Measurements from ENCODE around the gene DNAJC24.
"Not testable (repeated sequence)": the region's sequence is repeated elsewhere in the genome, so short reads cannot be mapped to it uniquely, and the experiment has no call there.

Gene DNAJC24, protein sequence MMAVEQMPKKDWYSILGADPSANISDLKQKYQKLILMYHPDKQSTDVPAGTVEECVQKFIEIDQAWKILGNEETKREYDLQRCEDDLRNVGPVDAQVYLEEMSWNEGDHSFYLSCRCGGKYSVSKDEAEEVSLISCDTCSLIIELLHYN

DNA sequence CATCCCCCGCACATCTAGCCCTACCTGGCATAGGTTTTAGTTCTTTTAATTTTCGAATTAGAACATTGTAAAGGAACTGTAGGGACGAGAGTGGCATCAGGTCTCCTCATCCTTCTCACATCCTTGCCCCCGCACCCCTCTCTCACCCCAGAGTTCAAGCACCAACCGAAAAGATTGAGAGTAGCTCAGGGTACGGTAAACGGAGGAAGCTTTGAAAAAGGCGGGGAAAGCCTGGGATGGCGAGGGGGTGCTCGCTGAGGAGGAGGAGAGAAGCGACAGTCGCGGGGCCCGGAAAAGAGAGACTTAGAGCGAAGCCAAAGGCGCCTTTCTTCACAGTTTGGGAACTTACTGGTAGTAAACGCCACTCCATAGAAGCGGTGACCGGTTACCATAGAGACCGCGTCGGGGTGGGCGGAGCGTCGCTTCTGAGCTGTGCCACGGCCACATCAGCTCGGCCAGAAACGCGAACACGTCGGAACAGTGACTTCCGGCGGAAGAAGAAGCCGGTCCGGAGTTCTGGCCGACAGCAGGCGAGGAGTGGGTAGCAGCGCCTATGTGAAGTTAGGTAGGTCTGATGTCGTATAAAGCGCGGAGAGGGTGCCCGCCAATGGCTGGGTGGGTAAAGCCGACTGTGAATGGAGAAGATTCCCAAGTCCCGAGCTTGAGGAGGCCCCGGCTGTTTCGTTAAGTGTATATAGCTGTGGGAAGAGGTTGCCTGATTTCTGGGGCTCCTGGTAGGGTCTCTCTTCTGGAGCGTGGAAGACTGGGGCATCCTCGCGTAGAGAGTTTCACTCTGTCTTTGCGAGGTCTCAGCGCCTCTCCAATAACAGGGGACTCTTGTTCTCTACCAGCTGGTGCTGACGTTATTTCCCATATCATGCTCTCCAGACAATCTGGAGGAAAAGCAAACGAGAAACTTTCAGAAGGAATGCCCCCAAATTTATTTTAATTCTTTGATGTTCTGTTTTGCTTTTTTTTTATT lies at the start of gene DNAJC24, which contains the start of gene DCDC1:
DNAJC24 (plus strand) TSS at position 513 of the 982 bp plus-strand sequence. CDS start 889 bp downstream, outside the sequence.
DCDC1 (minus strand) TSS at position 392 of the 982 bp plus-strand sequence. CDS start 41,459 bp downstream, outside the sequence.
- DNase-seq: peak; percentile 93 to 99

DNA sequence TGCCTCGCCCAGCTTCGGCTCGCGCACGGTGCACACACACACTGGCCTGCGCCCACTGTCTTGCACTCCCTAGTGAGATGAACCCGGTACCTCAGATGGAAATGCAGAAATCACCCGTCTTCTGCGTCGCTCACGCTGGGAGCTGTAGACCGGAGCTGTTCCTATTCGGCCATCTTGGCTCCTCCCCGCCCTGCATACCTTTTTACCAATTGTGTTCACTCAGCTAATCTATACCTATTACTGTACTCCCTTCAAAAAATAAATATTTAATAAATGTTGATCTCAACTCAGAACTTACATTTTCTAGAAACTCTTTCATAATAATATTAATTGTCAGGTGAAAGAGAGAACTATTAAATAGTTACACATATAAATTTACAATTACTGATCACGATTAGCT lies 48.2 kb upstream of the DNAJC24 start:
- DNase-seq: not testable (repeated sequence)

DNA sequence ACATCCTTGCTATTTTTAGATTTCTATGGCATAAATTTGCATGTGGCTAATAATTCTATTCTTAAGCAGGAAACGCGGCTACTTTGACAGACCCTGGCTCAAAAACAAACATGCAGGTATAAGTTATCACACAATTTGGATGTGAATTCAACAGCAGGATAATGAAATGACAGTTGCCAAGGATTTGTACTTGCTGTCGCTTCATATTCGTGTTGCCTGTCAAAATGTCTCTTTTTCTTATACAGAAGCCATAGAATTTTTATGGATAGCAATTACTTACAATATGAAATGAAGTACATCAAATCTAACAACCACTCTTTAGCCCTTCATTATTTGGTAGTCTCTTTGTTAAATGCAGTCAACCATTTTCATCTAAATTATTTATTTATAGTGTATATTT lies 46.5 kb upstream of the DNAJC24 start:
- DNase-seq: no peak

DNA sequence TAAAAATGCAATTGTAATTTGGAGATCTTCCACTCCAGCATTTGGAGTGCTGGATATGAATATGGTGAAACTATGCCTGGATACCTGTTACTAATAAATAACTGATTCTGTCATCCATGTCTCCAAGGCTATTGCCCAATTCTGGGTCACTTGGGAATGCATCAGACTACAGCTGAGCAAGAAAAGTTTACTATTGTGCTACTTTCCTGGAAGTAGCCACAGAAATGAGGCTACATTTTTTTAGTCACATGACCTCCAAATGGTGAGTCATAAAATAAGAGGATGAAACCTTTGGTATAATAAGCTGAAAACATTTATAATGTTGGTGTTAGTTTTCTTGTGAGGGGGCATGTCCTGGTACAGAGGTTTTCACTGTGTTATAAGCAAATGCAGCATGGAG lies 44.5 kb upstream of the DNAJC24 start:
- DNase-seq: no peak

DNA sequence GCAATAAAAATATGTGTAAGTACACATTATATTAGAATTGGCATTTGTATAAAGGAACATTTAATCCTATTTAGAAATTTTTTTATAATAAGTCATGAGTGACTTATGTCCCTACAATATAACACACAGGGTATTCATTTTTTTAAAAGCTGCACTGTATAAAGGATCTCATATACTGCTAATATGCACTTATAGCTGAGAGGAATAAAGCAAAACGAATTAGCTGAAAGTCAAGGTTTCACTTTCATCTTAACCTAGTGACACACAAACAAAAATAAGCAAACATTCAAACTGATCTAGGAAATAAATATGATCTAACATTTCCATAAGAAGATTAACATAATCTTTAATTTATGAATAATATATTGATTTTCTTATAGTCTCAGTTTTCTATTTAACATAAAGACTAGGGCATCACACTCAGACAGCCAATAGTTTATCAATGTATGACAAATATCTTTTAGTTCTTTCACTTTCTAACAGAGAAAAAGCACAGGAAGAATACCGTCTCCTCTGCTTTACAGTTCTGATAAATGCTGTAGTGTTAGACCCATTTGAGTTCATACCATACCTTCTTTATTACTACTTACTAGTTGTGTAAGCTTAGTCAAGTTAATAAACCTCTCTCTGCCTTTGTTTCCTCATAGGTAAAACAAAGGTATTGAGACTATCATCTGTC lies 43.1 kb upstream of the DNAJC24 start:
- no peak for DNase-seq

DNA sequence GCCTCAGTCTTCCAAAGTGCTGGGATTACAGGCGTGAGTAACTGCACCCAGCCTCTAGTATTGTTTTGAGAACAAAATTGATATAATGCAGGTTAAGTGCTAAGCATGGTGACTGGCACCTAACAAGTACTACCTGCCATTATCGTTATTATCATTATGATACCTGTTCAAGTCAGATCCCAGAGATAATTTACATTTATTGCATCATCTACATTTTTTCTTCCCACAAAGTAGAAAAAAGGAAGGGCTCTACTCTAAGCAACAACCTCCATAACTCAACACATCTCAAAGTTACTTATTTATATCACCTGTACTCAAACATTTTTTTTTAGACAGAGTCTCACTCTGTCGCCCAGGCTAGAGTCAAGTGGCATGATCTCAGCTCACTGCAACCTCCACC lies 42.2 kb upstream of the DNAJC24 start:
- DNase-seq: no peak

DNA sequence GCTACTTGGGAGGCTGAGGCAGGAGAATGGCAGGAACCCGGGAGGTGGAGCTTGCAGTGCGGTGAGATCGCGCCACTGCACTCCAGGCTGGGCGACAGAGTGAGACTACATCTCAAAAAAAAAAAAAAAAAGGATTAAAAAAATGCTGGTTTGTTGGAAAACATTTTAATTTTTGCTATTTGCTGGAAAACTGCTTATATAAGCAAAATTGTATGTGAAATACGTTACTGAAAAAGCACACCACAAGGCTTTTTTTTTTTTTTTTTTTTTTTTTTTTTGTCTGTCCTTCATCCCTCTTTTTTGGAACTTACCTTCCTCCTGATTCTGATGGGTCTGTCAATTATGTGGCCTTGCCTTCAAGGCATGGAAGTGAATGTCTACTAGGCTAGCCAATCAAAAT lies 41.0 kb upstream of the DNAJC24 start:
- no peak for DNase-seq

DNA sequence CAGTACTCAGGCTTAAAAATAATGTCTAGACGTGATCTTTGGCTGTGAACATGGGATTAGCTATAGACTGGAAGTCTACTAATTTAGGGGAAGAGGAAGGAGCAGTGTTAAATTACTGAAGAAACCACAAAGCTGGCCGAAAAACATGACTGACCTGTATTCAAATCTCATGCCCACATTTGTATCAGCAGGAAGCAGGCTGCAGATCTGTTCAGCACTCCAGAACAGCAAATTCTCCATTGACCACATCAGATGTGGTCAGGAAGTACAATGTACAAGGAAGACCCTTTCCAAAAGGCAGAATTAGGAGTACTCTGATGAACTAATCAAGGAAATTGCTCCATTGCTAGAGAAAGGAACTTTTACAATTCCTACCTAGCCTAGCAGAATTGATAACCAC lies 31.9 kb upstream of the DNAJC24 start:
- no peak for DNase-seq

DNA sequence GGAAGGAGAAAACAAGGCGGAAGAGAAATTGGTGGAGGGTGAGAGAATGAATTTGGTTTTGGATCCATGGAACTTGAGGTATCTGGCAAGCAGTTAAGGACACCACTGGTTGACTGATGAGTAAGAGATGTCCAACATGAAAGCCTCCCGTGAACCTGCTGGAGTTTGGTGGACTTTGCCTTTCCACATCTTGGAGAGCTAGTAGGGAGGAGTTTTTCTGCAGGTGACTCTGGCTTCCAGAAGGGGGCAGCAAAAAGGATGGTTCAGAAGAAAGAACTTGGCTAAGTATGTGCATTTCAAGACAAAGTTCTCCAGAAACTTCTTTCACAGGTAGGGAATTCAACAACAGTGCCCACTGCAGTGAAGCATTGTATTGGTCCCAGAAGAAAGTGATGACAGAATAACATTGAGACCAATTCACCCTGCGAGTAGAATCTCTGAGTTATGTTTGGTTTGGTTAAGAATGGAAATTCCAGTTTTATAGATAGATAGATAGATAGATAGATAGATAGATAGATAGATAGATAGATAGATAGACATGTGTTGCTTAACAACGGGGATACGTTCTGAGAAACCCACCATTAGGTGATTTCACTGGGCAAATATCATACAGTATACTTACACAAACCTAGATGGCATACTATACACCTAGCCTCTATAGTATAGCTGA lies 28.6 kb upstream of the DNAJC24 start:
- peak in 1 of 2 donors; percentile 24 for DNase-seq

DNA sequence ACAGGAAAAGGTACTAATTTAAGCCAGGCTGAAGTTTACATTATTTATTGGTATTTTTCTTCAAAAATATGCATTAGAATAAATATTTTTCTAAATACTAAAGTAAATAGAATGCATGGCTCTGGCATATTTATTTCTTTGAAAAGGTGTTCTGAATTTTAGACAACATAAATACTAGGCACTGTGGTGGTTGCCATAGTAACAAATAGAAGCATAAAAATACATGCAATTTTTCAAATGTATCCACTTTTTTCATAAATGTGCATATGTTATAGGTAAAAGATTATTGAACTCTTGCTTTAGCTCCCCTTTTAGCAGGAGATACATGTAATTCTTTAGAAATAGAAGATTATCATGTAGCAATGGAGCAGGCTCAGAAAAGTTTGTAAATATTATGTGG lies 18.5 kb upstream of the DNAJC24 start:
- no peak for DNase-seq

DNA sequence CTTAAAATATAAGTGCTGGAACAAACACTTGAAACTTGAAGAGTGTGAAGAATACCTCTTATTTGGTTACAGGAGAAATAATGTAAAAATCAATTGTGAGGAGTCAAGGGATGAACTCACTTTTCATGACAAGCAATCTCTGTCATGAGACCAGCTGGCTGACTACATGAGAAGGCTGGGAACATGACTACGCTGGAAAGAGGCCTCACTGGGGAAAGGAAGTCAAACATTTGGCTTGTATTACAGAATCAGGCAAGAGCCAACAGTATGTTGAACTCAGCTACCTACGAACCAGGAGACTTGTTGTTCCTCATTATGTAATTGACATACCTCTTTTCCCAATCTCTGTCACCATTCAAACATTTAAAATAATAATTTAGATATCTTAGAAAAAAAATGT lies 14.5 kb upstream of the DNAJC24 start:
- DNase-seq: no peak

DNA sequence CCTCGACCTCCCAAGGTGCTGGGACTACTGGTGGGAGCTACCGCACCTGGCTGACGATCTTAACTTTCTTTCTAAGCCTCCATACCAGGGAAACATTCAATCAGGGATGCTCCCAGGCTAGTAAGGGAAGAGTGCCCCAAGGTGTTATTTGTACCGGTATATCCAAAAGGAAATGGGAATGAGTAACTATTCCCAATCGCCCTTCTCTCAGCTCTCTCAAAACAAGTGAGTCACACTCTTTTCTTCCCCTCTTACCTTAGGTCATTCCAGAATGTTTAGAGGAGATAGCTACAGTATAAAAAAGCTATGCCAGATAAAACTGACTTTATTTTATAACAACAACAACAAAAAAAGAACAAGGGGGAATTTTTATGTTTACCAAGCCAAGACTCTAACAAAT lies 13.8 kb upstream of the DNAJC24 start:
- DNase-seq: no peak

DNA sequence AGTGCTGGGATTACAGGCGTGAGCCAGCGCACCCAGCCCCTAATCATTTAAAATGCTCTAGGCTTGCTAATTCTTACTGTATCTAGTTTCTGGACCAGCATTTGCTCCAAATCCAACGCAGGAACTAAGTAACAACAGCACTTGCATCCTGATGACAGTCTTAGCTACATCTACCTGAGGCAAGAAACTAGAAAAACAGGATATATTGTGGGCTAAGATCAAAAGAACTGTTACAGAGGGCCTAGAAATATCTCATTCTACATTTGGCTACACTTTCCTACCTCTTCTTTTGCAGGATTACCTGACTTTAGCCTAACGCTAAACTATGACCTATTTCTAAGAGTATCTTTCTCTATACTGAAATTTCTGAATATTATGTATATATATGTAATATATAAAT lies 7.9 kb upstream of the DNAJC24 start:
- DNase-seq: no peak

DNA sequence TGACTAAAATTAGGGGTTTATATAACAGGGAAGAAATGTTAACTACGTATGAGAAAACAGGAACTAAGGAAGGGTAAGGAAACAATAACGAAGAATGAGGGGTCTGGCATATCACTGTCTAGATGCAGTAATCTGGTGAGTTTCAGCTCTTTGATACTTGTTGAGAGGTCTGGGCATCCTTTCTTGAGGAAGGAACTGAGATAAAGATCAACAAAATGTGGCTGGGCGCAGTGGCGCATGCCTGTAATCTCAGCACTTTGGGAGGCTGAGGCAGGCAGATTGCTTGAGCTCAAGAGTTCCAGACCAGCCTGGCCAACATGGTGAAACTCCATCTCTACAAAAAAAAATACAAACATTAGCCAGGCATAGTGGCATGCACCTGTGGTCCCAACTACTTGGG lies 2.9 kb upstream of the DNAJC24 start:
- no peak for DNase-seq

DNA sequence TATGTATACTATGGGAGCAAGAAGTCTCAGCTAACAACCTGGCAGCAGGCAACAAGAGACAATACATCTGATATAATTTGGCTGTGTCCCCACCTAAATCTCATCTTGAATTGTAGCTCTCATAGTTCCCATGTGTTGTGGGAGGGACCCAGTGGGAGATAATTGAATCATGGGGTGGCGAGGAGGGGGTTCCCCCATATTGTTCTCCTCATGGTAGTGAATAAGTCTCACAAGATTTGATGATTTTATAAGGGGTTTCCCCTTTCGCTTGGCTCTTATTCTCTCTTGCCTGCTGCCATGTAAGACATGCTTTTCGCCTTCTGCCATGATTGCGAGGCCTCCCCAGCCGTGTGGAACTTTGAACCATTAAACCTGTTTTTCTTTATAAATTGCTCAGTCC lies 6.2 kb downstream of the DNAJC24 start:
- no peak for DNase-seq

DNA sequence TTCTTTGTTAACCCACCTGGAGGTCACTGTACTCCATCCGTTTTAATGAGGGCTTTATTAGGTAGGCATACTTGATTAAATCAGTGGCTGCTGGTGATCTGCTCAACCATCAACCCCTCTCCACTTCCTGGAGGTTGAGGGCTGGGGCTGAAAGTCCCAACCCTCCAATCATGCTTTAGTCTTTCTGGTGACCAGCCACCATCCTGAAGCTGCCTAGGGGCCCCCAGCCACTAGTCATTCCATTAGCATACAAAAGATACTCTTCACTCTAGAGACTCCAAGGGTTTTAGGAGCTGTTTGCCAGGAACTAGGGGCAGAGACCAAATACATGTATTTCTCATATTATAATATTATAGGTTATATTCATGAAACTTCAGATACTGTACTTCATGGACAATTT lies 13.5 kb downstream of the DNAJC24 start:
- DNase-seq: no peak

DNA sequence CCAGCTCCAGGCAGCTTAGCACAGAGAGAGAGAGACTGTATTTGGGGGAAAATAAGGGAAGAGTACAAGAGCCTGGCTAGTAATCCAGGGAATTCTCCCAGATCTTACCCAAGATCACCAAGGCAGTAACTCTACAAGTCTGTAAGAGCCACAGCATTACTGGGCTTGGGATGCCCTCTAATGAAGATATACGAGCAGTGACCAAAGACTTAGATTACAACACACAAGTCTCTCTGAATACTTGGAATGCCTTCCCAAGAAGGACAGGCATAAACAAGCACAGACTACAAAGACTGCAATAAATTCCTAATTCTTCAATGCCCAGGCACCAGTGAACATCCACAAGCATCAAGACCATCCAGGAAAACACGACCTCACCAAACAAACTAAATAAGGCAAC lies 17.7 kb downstream of the DNAJC24 start:
- DNase-seq: no peak

DNA sequence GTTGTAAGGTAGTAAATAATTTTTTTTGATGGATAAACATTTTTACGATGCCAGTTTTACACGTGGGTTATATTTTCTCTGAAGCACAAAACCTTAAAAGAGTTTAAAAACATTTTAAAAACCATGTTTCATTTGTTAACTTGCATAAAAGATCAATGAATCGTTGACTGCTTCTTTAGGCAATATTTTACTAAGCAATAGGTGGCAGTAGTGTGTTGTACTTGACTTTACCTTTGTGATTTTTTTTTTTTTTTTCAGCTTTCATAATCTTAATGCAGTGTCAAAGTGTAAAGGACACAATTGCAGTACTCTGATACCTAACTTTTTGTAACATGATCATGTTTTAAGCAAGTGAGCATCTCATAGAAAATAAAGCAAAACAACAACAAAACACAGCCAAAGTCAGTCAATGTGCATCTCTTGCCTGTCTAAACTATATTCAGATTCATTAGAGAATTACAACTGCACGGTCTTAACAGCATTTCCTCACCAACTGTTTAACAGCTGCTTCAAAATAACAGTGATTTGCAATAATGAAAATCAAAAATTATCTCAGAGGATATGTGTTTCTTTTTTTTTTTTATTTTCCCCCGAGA lies 27.7 kb downstream of the DNAJC24 start:
- DNase-seq: peak; percentile 9 to 30

DNA sequence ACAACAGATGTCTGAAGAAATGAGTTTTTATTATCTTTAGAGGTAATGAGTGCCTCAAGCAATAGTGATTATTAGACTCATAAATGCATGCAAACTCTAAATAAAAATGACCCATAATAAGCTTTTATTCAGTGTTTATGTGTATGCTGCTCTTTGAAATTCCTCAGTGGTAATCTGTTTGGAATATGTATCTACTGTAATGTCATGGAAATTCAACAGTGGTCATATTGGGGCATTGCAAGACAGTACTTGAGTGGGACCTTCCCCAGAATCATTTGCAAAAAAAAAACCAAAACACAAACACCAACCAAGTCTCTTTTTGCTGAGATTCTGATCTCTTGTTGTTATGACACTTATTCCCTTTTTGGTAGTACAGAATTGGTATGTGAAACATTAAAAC lies 35.0 kb downstream of the DNAJC24 start:
- DNase-seq: no peak

DNA sequence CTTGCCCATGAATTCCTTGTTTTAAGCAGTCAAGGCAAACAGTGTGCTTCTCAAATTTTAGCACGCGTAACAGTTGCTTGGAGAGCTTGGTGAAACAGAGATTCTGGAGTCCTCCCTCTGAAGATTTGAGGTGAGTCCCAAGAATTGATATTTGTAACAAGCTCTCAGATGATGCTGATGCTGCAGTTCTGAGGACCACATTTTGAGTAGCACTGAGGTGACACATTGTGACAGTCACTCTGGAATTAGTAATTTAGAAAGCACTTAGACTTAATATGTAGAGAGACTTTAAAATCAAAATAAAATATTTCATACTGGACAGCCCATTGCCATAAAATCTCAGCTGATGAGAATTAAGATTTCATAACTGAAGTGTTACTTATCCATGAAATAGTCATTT lies 38.5 kb downstream of the DNAJC24 start:
- no peak for DNase-seq

DNA sequence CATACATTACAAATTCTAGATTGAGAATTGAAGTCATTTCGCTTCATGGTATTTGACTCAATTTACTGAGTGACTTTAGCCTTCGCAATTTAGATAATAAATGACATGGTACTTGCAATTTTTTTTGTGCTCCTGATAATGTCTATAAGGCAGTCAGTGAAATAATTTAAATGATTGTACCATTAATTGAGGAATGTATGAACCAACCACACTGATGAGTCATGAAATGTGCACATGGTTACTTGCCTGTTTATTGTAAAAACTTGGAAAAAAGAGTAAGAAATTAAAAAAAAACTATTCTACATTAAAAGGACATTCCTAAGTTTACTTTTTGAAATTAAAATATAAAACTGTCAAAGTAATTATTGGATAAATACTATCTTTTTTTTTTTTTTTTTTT lies 43.3 kb downstream of the DNAJC24 start:
- no peak for DNase-seq

DNA sequence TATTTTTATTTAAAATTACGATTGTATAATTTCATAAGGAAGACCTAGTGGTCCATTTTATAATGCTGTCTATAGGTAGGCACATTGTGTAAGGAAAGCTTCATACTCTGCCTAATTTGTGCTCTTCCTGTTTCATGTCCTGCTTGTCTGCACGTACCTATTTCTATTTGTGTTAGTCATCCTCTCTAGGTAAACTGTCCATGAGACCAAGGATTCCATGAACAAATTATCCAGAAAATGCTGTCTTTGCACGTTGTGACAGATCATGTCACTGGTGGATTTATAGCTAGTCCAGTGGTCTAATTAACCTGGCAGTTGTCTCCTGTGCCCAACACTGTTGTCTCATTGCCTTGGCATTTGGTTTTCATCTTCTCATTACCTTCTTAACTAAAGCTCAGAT lies 44.7 kb downstream of the DNAJC24 start:
- DNase-seq: no peak

DNA sequence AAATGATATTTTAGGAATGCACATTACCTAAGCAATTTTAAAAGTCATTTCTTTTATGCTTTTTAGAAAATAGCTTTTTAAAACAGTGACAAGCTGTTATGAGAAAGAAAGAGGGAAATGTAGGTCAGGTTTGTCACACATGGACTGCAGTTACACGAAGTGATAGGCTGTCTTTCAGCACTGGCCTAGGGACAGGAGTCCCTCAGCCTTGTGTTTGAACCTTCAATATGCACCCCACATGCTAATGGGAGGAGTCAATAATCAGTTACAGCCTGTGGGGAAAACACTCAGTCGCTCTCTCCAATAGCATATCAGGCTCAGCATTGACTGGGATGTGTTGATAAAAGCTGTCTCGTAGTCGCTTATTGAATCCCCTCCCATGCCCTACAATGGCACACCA lies 45.8 kb downstream of the DNAJC24 start:
- DNase-seq: no peak
